ENCODE results near the gene RIOK1.

The RIOK1 gene

DNA sequence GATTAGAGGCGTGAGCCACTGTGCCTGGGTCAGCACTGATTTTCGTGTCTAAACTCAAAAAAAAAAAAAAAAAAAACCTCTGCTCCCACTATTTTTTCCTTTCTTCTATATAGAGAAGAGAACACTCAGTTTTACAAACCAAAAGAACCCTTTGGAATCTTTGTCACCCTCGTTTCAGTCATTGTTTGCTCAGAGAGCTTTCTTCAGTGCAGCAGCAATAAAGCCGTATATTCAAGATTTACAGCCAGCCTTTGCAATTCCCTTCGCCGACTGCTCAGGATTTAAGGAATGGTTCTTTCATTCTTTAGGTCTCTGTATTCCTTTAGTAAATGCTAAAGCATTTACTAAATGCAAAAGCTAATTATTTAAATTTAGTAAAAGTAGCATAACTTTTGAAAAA lies 20.1 kb downstream of the RIOK1 start:
- DNase-seq (ENCODE audit: low spot score), result no peak

DNA sequence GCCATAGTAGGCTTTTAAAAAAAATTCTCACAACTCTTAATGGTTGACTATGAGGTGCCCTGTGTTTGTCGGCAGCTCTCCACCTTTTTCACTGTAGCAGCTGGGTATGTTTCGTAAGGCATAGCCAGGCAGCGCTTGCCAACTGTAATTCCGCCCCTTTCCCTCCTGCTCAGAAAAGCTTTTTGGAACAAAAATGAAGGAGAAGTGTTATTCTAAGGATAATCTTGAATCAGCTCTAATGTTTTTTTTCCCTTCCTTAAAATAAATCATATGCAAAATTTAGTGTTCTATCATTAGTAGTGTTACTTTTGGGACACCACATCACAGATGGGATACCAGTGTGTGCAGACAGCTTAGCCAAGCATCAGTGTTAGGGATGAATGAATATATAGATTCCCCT lies 21.2 kb downstream of the RIOK1 start:
- no peak for DNase-seq (ENCODE audit: low spot score)

DNA sequence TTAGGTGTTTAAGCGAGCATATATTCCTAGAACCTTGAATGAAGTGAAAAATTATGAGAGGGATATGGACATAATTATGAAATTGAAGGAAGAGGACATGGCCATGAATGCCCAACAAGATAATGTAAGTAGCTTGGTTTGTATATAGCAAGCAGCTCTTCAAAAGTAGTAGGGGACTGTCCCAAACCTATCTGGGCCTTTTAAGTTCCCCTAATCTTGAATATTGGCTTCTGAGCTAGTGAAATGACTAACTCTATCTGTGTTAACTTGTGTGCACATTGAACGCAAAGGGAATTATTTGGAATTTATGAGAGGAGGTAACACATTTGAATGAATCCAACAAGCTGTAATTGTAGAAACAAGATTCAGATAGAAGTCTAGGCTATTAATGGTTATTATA lies 21.7 kb downstream of the RIOK1 start:
- DNase-seq (ENCODE audit: low spot score), result no peak

DNA sequence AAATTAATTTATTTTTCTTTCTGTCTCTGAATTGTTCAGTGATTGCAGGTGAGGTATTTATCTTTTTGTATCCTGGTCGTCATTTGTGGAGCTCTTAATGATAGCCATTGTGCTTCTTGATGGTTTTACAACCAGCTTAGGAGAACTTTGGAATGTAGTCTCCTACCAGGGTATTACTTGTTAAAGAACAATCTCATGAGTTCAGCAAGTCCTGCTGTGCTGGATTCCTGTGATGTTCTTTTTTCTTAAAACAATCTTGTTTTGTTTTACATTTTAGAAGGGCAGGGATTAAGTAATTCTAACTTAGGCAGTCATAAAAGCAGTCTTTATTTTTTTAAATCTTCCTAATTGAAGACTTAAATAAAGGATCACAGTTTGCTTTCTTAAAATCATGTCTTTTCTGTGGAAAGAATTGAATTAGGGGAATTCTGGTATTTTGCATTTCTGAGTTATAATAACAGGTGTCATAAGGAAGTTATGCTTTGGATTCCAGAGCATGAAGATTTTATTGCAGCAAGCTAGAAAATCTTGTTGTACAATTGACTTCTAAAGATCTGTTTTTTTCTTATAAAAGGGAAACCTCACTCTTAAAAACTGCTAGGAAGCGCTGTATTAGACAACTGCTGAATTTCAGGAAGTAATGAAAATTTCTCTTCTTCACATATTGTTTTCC lies 23.7 kb downstream of the RIOK1 start:
- no peak for DNase-seq (ENCODE audit: low spot score)

DNA sequence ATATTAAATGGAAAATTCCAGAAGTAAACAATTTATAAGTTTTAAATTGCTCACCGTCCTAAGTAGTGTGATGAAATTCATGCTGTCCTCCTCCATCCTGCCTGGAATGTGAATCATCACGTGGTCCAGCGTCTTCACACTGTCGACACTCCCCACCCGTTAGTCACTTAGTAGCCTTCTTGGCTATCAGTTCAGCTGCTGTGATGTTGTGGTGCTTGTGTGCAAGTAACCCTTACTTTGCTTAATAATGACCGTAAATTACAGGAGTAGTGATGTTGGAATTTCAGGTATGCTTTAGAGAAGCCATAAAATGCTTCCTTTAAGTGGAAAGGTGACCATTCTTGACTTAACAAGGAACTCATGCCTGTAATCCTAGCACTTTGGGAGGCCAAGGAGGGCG lies 25.2 kb downstream of the RIOK1 start:
- DNase-seq (ENCODE audit: low spot score), result no peak

DNA sequence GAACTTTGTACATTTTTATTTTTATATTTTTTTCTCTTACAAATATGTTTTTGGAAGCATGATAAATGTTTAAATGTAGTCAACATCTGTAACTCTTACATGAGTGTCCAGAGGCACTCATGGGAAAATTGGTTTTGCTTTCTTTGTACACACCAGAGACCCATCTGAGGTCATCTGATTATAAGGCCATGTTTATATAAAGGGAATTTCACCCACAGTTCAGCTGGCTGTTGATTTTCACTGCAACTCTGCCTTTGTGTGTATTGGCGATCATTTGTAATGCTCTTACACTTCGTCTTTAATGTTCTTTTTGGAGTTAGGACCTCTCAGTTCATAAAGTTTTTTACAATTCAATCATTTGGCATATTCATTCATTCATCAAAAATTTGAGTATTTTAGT lies 28.1 kb downstream of the RIOK1 start:
- no peak for DNase-seq (ENCODE audit: low spot score)

DNA sequence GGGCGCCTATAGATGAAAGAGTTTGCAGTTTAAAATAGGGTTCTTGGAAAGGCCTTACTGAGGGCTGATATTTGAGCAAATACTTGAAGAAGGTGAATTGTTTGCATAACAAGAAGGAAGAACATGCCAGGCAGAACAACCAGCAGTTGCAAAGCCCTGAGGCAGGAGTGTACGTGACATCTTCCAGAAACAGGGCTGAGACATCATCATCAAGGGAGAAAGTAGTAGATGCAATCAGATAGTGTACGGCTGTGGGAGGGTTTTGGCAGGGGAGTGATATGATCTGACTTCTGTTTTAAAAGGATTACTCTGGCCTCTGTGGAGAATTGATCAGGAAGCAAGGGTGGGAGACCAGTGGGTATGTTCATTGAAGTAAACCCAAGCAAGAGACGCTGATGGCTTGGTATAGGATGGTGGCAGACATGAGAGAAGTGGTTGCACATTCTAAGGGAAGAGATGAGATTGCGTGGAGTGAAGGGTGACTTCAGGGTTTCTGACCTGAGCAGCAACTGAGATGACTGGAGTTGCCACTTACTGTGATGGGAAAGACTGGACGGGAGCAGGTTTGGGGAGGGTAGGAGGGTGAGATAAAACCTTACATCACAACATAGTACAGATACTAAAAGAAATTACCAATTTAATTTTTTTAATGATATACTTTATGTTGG lies 28.8 kb downstream of the RIOK1 start:
- no peak for DNase-seq (ENCODE audit: low spot score)

DNA sequence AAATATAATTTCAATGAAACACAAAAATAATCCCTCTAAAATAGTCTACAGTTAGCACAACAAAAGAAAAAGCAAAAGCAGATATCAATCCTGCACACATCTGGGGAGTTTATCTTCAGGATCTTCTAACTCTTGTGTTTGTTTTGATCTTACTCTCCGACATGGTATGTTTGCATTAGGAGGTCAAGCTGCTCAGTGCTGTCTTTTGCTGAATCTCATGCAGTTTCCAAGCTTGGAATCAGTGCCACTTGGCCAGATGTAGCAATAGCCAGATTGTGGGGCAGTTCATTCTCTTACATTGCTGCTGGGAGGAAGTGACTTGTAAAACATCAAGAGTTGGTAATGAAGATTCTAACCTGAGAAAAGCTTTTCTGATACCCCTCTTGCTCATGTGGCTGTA lies 29.5 kb downstream of the RIOK1 start:
- DNase-seq (ENCODE audit: low spot score), result no peak

DNA sequence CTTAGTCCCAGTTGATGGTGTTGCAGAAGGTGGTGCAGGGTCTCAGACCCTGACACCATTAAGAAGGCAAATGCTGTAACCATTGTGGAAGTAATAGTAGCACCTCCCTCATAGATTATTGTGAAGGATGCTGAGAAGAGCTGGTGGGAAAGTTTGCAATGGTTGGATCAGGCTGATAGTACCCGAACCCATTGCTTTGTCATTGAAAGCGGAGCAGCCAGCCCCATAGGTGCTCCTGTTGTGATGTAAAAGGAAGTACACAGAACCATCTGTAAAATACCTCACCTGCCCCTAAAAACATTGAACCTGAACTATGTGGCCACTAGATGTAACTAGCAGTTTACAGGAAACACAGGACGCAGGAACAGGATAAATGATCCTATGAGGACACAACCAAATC lies 31.5 kb downstream of the RIOK1 start:
- DNase-seq (ENCODE audit: low spot score), result no peak

DNA sequence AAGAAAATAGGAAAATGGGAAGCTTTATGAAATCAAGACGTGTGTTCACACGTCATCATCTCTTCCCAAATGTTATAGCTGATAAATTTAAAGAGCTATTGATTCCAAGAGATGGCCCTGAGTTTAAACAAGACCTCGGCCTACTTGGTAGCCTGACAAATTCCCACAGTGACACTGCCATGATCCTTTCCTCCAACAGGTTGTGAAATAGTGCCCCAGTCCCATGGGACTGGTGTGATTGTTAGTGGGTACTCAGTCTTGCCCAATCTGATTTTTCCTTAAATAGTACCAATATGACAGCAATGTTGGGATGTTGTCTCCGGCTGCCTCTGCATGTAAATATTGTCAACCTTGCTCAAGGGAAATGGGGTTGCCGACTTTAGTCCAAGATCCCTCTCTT lies 34.5 kb downstream of the RIOK1 start:
- DNase-seq (ENCODE audit: low spot score), result no peak

DNA sequence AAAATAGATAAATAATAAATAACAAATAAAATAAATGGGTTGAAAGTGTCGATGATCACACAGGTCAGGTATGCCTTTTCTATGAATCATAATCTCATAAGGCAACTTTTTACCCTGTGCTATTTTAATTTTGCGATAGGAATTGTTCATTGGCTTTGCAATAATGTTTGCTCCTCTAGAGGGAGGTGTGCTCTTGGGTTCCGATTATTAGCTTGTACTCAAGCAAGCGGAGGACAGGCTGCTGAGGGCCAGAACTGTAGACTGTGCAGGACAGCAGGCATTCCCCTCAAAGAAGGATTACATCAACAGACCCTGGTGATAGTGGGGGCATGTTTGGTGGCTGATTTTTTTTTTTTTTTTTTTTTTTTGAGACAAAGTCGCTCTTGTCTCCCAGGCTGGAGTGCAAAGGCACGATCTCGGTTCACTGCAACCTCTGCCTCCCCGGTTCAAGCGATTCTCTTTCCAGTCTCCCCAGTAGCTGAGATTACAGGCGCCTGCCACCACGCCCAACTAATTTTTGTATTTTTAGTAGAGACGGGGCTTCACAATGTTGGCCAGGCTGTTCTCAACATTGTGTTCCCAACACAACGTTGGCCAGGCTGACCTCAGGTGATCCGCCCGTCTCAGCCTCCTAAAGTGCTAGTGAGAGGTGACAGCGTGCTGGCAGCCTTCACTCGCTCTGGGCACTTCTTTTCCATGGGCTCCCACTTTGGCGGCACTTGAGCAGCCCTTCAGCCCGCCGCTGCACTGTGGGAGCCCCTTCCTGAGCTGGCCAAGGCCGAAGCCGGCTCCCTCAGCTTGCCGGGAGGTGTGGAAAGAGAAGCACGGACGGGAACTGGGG lies 35.6 kb downstream of the RIOK1 start:
- DNase-seq (ENCODE audit: low spot score), result no peak

DNA sequence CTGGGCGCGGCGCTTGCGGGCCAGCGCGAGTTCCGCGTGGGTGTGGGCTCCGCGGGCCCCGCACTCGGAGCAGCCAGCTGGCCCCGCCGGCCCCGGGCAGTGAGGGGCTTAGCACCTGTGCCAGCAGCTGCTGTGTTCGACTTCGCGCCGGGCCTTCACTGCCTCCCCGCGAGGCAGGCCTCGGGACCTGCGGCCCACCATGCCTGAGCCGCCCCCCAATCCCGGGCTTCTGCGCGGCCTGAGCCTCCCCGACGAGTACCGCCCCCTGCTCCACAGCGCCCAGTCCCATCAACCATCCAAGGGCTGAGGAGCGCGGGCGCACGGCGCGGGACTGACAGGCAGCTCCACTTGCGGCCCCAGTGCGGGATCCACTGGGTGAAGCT lies 36.2 kb downstream of the RIOK1 start:
- DNase-seq (ENCODE audit: low spot score), result no peak

DNA sequence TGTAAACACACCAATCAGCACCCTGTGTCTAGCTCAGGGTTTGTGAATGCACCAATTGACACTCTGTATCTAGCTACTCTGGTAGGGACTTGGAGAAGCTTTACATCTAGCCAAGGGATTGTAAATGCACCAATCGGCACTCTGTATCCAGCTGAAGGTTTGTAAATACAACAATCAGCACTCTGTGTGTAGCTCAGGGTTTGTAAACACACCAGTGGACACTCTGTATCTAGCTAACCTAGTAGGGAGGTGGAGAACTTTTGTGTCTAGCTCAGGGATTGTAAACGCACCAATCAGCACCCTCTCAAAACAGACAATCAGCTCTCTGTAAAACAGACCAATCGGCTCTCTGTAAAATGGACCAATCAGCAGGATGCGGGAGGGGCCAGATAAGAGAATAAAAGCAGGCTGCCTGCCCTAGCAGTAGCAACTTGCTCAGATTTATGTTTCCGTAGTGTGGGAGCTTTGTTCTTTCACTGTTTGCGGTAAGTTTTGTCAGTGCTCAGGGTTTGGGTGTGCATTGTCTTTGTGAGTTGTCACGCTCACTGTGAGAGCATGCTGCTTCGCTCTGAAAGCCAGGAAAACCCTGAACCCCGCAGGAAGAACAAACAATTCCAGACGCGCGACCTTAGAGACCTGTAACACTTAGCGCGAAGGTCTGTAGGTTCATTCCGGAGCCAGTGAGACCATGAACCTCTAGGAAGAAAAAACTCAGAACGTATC lies 37.0 kb downstream of the RIOK1 start:
- DNase-seq (ENCODE audit: low spot score), result no peak

DNA sequence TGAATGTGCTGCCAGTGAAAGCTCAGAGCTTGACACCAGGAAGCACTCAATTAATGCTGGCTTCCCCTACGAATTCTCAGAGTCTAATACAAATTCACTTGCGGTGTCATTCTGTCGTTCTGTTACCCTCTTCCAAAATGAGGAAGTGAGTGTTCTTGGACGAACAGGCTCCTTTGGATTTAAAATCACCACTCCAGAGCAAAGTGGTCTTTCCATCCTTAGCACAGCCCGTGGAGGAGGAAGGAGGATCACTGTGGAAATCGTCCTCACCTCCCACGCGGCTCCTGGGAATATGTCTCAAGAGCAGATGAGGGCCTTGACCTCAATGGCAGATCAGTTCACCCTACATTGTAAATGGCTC lies 41.7 kb downstream of the RIOK1 start:
- DNase-seq (ENCODE audit: low spot score), result no peak

DNA sequence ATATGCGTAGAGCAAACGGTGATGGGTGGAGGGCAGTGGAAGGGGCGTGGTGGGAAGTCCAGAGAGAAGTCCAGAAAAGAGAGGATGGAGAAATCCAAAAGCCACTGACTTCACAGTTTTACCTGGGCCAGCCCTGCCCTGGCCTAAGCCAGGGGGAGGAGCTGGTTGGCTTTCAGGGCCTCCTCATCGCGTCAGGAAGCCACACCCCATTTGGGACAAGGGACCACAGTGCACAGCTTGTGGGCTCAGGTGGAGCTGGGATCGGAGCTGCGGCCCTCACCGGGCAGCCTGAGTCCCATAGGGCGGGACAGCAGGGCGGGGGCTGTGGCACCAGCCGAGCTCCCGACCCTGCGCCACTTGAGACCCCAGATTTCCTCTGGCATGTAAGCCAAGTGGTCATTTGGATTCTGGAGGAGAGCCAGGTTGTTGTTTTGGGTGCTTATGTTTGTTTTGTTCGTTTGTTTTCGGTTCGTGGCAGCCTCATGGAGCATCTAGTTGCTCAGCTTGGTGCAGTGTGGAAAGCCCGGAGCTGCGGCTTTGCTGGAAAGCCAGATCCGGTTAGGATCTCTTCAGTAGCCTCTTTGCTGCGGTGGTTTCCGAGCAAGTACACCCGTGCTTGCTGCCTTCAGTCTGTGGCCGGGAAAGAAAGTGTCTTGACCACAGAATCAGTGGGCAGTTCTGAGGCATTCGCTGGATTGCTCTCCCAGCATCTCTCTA lies 42.2 kb downstream of the RIOK1 start:
- no peak for DNase-seq (ENCODE audit: low spot score)

DNA sequence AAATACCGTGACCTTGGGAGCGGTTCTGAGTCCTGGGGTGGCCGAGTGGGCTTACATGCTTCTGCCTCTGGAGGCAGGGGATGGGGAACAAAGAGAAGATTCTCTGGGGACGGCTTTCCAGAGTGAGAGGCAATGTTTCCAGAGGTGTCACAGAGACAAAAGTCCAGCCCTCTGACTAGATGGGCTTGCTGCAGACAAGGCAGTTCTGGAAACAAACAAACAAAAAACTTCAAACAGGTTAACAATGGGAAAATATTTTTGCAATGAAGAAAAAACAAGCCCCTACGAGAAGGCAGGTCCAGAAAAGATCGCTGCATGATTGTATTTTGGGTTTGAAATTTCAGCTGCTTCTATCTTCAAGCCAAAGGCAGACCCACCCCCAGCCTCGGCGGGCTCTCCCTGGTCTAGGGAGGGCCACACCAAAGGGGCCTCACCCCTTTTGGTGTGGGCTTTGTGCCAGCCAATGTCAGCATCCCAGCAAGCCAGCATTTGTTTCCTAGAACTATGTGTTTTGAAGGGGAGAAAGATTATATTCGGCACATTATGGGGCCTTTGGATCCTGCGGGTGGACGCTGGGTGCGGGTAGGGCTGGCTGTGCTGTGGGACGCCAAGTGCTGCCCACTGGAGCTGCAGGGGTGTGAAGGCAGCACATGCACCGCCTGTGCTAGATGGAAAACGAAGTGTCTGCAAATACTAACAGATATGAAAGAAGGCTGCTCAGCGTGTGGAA lies 42.9 kb downstream of the RIOK1 start:
- no peak for DNase-seq (ENCODE audit: low spot score)

DNA sequence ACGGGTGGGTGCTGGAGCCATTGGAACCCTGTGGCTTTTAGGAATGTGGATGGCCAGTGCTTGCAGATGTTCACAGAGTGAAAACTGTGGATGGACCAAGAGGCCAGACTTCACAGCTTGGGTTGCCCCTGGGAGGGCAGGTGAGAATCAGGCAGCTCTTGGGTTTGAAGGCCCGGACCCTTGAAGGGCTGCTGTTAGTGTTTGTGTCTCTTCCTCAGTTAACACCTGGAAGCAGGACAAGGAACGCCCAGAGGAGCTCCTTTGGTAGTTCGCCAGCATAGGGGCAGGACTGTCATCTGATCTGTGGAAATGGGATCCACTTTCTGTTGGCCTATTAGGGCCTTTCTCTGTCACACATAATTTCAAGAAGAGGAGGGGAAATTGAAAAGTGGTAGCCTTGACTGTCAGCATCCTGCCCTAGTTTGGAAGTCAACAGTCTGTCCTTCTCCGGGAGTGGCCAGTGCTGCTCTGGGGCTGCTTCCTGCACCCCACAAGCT lies 43.6 kb downstream of the RIOK1 start:
- DNase-seq (ENCODE audit: low spot score), result no peak

DNA sequence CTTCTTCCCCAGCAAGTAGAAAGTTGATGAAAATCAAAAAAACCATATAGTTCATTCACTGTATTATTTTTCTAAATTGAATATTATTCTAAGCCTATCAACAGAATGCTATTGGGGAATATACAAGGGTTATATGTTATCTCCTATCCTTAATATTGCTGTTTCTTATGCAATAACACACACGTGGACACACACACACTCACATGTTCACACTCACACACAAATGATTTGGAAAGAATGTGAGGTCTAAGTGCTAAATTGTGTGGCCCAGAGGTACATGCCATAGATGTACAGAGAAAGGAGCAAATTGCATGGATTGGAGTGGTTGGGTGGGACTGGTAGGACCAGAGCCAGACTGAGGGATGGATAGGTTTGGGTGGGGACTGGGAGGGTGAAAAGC lies 45.1 kb downstream of the RIOK1 start:
- no peak for DNase-seq (ENCODE audit: low spot score)

DNA sequence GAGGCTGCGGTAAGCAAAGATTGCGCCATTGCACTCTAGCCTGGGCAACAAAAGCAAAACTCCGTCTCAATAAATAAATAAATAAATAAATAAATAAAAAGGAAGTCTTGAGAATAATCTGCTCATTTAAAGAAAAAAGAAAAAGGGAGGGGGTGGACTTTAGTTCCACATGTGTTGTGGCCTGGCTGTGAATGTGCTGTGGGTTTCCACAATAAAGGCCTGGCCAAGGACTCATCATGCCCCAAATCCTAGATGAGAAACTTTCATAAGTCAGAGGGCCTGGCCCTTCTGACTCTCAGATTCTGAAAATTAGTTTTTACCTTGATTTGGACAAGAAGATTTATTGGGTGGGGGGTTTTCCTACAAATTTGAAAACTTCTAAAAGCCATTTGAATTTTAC lies 48.4 kb downstream of the RIOK1 start:
- DNase-seq (ENCODE audit: low spot score), result no peak

DNA sequence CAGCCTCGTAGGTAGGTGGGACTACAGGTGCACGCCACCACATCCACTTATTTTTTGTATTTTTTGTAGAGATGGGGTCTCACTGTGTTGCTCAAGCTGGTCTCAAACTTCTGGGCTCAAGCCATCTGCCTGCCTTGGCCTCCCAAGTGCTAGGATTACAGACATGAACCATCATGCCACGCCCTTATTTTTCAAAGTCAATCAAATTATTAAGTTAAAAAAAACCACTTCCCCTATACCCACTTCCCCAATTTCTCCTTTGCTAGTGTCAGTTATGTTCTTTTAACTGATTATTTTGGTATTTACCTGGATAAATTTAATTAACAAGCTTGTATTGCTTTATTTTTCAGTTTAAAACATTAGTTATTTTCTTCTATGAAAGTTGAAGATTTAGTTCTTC lies 49.6 kb downstream of the RIOK1 start:
- no peak for DNase-seq (ENCODE audit: low spot score)

DNA sequence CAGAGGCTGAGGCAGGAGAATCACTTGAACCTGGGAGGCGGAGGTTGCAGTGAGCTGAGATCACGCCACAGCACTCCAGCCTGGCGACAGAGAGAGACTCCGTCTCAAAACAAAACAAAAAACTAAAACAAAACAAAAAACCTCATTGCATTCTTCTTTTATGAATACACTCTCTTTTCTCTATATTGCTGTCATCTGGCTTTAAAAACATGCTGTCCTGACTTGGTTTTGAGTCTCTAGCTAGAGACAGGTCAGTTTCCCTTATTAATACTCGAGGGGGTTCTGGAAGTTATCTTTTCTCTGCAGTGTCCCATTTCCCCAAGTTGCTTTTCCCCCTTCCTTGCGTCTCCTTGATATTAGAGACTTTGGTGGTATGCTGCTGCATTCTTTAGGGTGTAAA lies 50.9 kb downstream of the RIOK1 start:
- no peak for DNase-seq (ENCODE audit: low spot score)

Measured in globus pallidus (tissue), 1 donor.